Left lung (tissue), 10 donors: Measurements from ENCODE around the gene SHH. TPM values are rescaled to one million over a fixed set of nuclear protein-coding genes. Genes with fewer than 3 reads are reported as not detected.

Source experiments
- ATAC-seq: fragments of 200-7000 bp; cut with Tn5 transposase; one replicate; pipeline ENCODE4 v1.9.1; 2020; ENCODE audit warnings: moderate library complexity
- DNase-seq, 4 donors: peaks; one replicate each; pipeline ENCODE4 v3.0.0-alpha.2; 2013 to 2020
- H3K27ac ChIP-seq, 2 donors: fragments of 200-600 bp; sonication (generic) in 1 of 2; one replicate each; pipeline versions ENCODE4 v1.5.0 to v1.8.0; 2020 to 2021
- H3K27me3 ChIP-seq, 2 donors: fragments of 200-600 bp; sonication (generic) in 1 of 2; one replicate each; pipeline versions ENCODE4 v1.5.0 to v1.8.0; 2020 to 2021
- H3K36me3 ChIP-seq, 2 donors: fragments of 200-600 bp; sonication (generic) in 1 of 2; one replicate each; pipeline versions ENCODE4 v1.5.0 to v1.8.0; 2020 to 2021
- H3K4me1 ChIP-seq, 2 donors: fragments of 200-600 bp; one replicate each; pipeline ENCODE4 v1.8.0; 2021
- H3K4me3 ChIP-seq, 2 donors: fragments of 200-600 bp; sonication (generic) in 1 of 2; one replicate each; pipeline versions ENCODE4 v1.5.0 to v1.8.0; 2020 to 2021; ENCODE audit warnings: mild to moderate bottlenecking in 1 of 2
- H3K9me3 ChIP-seq, 2 donors: fragments of 200-600 bp; sonication (generic) in 1 of 2; one replicate each; pipeline versions ENCODE4 v1.5.0 to v1.8.0; 2020 to 2021
- CTCF ChIP-seq, 2 donors: fragments of 200-600 bp; sonication (generic) in 1 of 2; IDR thresholded peaks; one replicate each; pipeline versions ENCODE4 v1.5.0 to v1.8.0; 2021; ENCODE audit warnings: antibody characterized with exemption in 2 of 2
- intact Hi-C, 2 donors: fragments of 100-400 bp; cut with DNase I; formaldehyde crosslinking; loops; one replicate each; pipeline versions ENCODE4 v1.11.2 to v1.14.2; 2022
- polyA plus RNA-seq, 6 donors: library from polyadenylated mRNA; unstranded; fragments of 120-200 nt; gene quantifications; one replicate each; pipeline ENCODE4 v1.2.1, GENCODE V29; 2013; ENCODE audit not compliant: insufficient read length in 6 of 6
- total RNA-seq, 2 donors: library from RNA; stranded (reverse); fragmentation: NEBNext Ultra II Directional; extraction: Animal tissue kit (Norgen Biotek cat#: 25700); gene quantifications; one replicate each; pipeline ENCODE4 v1.2.1, GENCODE V29; 2021
- donor health status: DM: no; HTN: yes; CAD: no.
- donor health status: DM: no; HTN: no; CAD: no.

Gene SHH
- total and polyA plus RNA-seq, 8 donors, result 4.4 to 24.7 (median 15.4) TPM

GRCh38 chr7:155811560-155811894, 736 bp downstream of the SHH start:
- Histone ChIP-seq H3K4me3 (peak overlapping the region in 1 of 2 donors; percentile 27), H3K9me3 (no peaks in the 10 kb centered on the region), H3K4me1 (peaks cover 4 to 45% of the 10 kb centered on the region in 2 donors), H3K36me3 (no peaks in the 10 kb centered on the region), H3K27ac (no peak overlapping the region), H3K27me3 (peaks cover 74 to 100% of the 10 kb centered on the region in 2 donors)
- ATAC-seq (no peak), DNase-seq (peak in 1 of 4 donors; percentile 79)
- TF ChIP-seq CTCF (IDR thresholded peaks at IDR 0.05), result no peak
- intact Hi-C loops, result no loop called here

GRCh38 chr7:155810770-155811559, 1.3 kb downstream of the SHH start:
- intact Hi-C loops, result no loop called here
- H3K27ac ChIP-seq, result no peak overlapping the region

GRCh38 chr7:155809947-155810769, 2.1 kb downstream of the SHH start:
- ATAC-seq, result peak; percentile 1
- H3K4me1 ChIP-seq, result peaks cover 16 to 59% of the 10 kb centered on the region in 2 donors
- intact Hi-C loops, result loop anchor here in 1 of 2 donors (10.0 kb wide), 1 partner anchor 665 kb away; no protein-coding TSS in a partner anchor

More at GRCh38 chr7:155810770-155811559, 1.3 kb downstream of the SHH start:
- ATAC-seq, result peak; percentile 8
- Histone ChIP-seq H3K4me1 (peaks cover 8 to 51% of the 10 kb centered on the region in 2 donors), H3K36me3 (no peaks in the 10 kb centered on the region), H3K4me3 (peak overlapping the region; percentile 32 to 37), H3K27me3 (peaks cover 79 to 100% of the 10 kb centered on the region in 2 donors), H3K9me3 (no peaks in the 10 kb centered on the region)
- DNase-seq, result no peak
- TF ChIP-seq CTCF (IDR thresholded peaks at IDR 0.05), result no peak

GRCh38 chr7:155809332-155809946, 2.8 kb downstream of the SHH start:
- ATAC-seq (peak; percentile 21), DNase-seq (peak in 1 of 4 donors; percentile 75)
- H3K27ac ChIP-seq, result peak overlapping the region; percentile 74 to 77
- peaks cover 23 to 66% of the 10 kb centered on the region in 2 donors for H3K4me1 ChIP-seq
- intact Hi-C loops, result loop anchor here in 1 of 2 donors (10.0 kb wide), 1 partner anchor 665 kb away; no protein-coding TSS in a partner anchor
- H3K36me3 ChIP-seq, result no peaks in the 10 kb centered on the region
- H3K9me3 ChIP-seq, result no peaks in the 10 kb centered on the region
- TF ChIP-seq CTCF (IDR thresholded peaks at IDR 0.05), result no peak
- H3K4me3 ChIP-seq, result peak overlapping the region; percentile 32 to 37
- peaks cover 92 to 100% of the 10 kb centered on the region in 2 donors for H3K27me3 ChIP-seq

More at GRCh38 chr7:155809947-155810769, 2.1 kb downstream of the SHH start:
- Histone ChIP-seq H3K9me3 (no peaks in the 10 kb centered on the region), H3K27me3 (peaks cover 87 to 100% of the 10 kb centered on the region in 2 donors), H3K36me3 (no peaks in the 10 kb centered on the region), H3K27ac (peak overlapping the region in 1 of 2 donors; percentile 19), H3K4me3 (peak overlapping the region; percentile 32 to 37)
- DNase-seq, result peak in 1 of 4 donors; percentile 75
- no peak for TF ChIP-seq CTCF (IDR thresholded peaks at IDR 0.05)
